IMR-90 (cell line): ENCODE measurements around the gene CD36. TPM values are rescaled to one million over a fixed set of nuclear protein-coding genes. Genes with fewer than 3 reads are reported as not detected.

Experiments used
- ATAC-seq: fragments of 200-7000 bp; cut with Tn5 transposase; 2 replicates; pipeline ENCODE4 v1.9.1; 2020; ENCODE audit warnings: low read depth, mild to moderate bottlenecking, moderate library complexity
- BruUV-seq: library from RNA; stranded (reverse); fragments of 400-500 nt; replicated peaks from 2 replicates; lab custom pipeline; 2021; lab: Mats Ljungman, UMichigan
- CTCF ChIA-PET: fragments of 300-600 bp; formaldehyde crosslinking; extraction: SDS; loops from one replicate; lab custom pipeline; 2021; ENCODE audit warnings: antibody characterized with exemption; lab: Yijun Ruan, JAX
- POLR2A ChIA-PET: fragments of 300-600 bp; sonication (Branson Sonifier 250); formaldehyde crosslinking; loops from one replicate; lab custom pipeline; 2022; ENCODE audit warnings: antibody characterized with exemption; ENCODE audit not compliant: unreplicated experiment; lab: Charles Lee
- DNase-seq: peaks from one replicate; pipeline ENCODE4 v3.0.0; 2013
- H2AFZ ChIP-seq: replicated peaks from 2 replicates; pipeline ENCODE3; 2013; ENCODE audit warnings: low read length, mild to moderate bottlenecking; ENCODE audit not compliant: poor library complexity
- H2AK5ac ChIP-seq: 2 replicates; pipeline ENCODE4 v1.6.1; 2013; ENCODE audit warnings: low read depth, low read length, inconsistent platforms
- H2AK9ac ChIP-seq: replicated peaks from 2 replicates; pipeline ENCODE3; 2013; ENCODE audit warnings: mild to moderate bottlenecking, low read depth, low read length, moderate library complexity; ENCODE audit not compliant: poor library complexity
- H2BK120ac ChIP-seq: 2 replicates; pipeline ENCODE4 v1.6.1; 2013; ENCODE audit warnings: low read depth, low read length, inconsistent platforms
- H2BK15ac ChIP-seq: 3 replicates; pipeline ENCODE4 v1.6.1; 2013; ENCODE audit warnings: low read depth, low read length, inconsistent platforms
- H2BK20ac ChIP-seq: 2 replicates; pipeline ENCODE4 v1.6.1; 2013; ENCODE audit warnings: low read depth, mild to moderate bottlenecking, inconsistent platforms, low read length, moderate library complexity
- H2BK5ac ChIP-seq: 2 replicates; pipeline ENCODE4 v1.6.1; 2013; ENCODE audit warnings: mild to moderate bottlenecking, low read depth, low read length, inconsistent platforms; ENCODE audit not compliant: poor library complexity, severe bottlenecking
- H3K14ac ChIP-seq: replicated peaks from 2 replicates; pipeline ENCODE4 v1.6.1; 2013; ENCODE audit warnings: low read depth, low read length, inconsistent platforms
- H3K18ac ChIP-seq: 2 replicates; pipeline ENCODE4 v1.6.1; 2013; ENCODE audit warnings: low read depth, low read length, control low read depth
- H3K23ac ChIP-seq: 2 replicates; pipeline ENCODE4 v1.6.1; 2013; ENCODE audit warnings: low read depth, low read length, inconsistent platforms
- H3K27ac ChIP-seq: 2 replicates; pipeline ENCODE4 v1.5.1; 2013; ENCODE audit warnings: mild to moderate bottlenecking, control low read depth, low read length; ENCODE audit not compliant: insufficient read depth
- H3K27me3 ChIP-seq: 2 replicates; pipeline ENCODE4 v1.6.1; 2013; ENCODE audit warnings: low read length; ENCODE audit not compliant: control insufficient read depth, insufficient read depth
- H3K36me3 ChIP-seq: 2 replicates; pipeline ENCODE4 v1.6.1; 2013; ENCODE audit warnings: low read length, mixed read lengths; ENCODE audit not compliant: control insufficient read depth, insufficient read depth
- H3K4ac ChIP-seq: 2 replicates; pipeline ENCODE4 v1.6.1; 2013; ENCODE audit warnings: low read depth, low read length, inconsistent platforms
- H3K4me1 ChIP-seq: 2 replicates; pipeline ENCODE4 v1.6.1; 2013; ENCODE audit warnings: low read length, mixed read lengths; ENCODE audit not compliant: control insufficient read depth, insufficient read depth
- H3K4me2 ChIP-seq: 2 replicates; pipeline ENCODE4 v1.6.1; 2013; ENCODE audit warnings: low read depth, mild to moderate bottlenecking, control low read depth, low read length, moderate library complexity
- H3K4me3 ChIP-seq: 2 replicates; pipeline ENCODE4 v1.5.1; 2013; ENCODE audit warnings: low read depth, mild to moderate bottlenecking, control low read depth, low read length, moderate library complexity; ENCODE audit not compliant: insufficient read depth
- H3K56ac ChIP-seq: 2 replicates; pipeline ENCODE4 v1.6.1; 2013; ENCODE audit warnings: low read length, inconsistent platforms; ENCODE audit not compliant: insufficient read depth; ENCODE audit errors: extremely low read depth
- H3K79me1 ChIP-seq, 2 experiments: 2 replicates each; pipeline ENCODE4 v1.6.1; 2013; ENCODE audit warnings: low read length in 2 of 2, inconsistent platforms in 1 of 2, low read depth in 1 of 2
- H3K9ac ChIP-seq: 2 replicates; pipeline ENCODE4 v1.6.1; 2013; ENCODE audit warnings: low read depth, low read length, control low read depth
- H3K9me1 ChIP-seq: 2 replicates; pipeline ENCODE4 v1.6.1; 2013; ENCODE audit warnings: low read length, inconsistent platforms; ENCODE audit not compliant: insufficient read depth
- H3K9me3 ChIP-seq: 2 replicates; pipeline ENCODE4 v1.6.1; 2013; ENCODE audit warnings: low read length; ENCODE audit not compliant: control insufficient read depth, insufficient read depth
- H4K20me1 ChIP-seq: 2 replicates; pipeline ENCODE4 v1.6.1; 2013; ENCODE audit warnings: low read length, inconsistent platforms; ENCODE audit not compliant: insufficient read depth
- H4K5ac ChIP-seq: 2 replicates; pipeline ENCODE4 v1.6.1; 2013; ENCODE audit warnings: mild to moderate bottlenecking, low read depth, low read length, control low read depth
- H4K8ac ChIP-seq, 2 experiments: 2 replicates each; pipeline ENCODE4 v1.6.1; 2013; ENCODE audit warnings: low read depth in 2 of 2, low read length in 2 of 2, control low read depth in 1 of 2, inconsistent platforms in 1 of 2
- H4K91ac ChIP-seq: 2 replicates; pipeline ENCODE4 v1.6.1; 2013; ENCODE audit warnings: low read depth, low read length, inconsistent platforms; ENCODE audit not compliant: insufficient read depth
- BHLHE40 ChIP-seq: fragments of 150-350 bp; IDR thresholded peaks from 2 replicates; pipeline ENCODE4 v1.6.1; 2016; ENCODE audit warnings: mild to moderate bottlenecking, low read depth, low read length
- CEBPB ChIP-seq: IDR thresholded peaks from 2 replicates; pipeline ENCODE4 v1.6.1; 2012; ENCODE audit warnings: low read depth, low read length, improper control_type of control experiment
- FOS ChIP-seq: fragments of 150-350 bp; IDR thresholded peaks from 2 replicates; pipeline ENCODE4 v1.6.1; 2016; ENCODE audit warnings: low read depth, low read length
- MAFK ChIP-seq: IDR thresholded peaks from 2 replicates; pipeline ENCODE4 v1.6.1; 2012; ENCODE audit warnings: low read depth, low read length, improper control_type of control experiment
- MAZ ChIP-seq: IDR thresholded peaks from 2 replicates; pipeline ENCODE4 v1.6.1; 2012; ENCODE audit warnings: low read depth, mild to moderate bottlenecking, low read length, improper control_type of control experiment, moderate library complexity, borderline replicate concordance
- MXI1 ChIP-seq: IDR thresholded peaks from 2 replicates; pipeline ENCODE4 v1.6.1; 2012; ENCODE audit warnings: low read depth, mild to moderate bottlenecking, low read length, moderate library complexity, borderline replicate concordance
- NFE2L2 ChIP-seq: fragments of 150-350 bp; IDR thresholded peaks from 2 replicates; pipeline ENCODE4 v1.6.1; 2016; ENCODE audit warnings: low read depth, mild to moderate bottlenecking, low read length
- POLR2A ChIP-seq: IDR thresholded peaks from 2 replicates; pipeline ENCODE4 v1.6.1; 2012; ENCODE audit warnings: mild to moderate bottlenecking, low read depth, low read length
- RAD21 ChIP-seq: IDR thresholded peaks from 2 replicates; pipeline ENCODE4 v1.6.1; 2012; ENCODE audit warnings: low read length, improper control_type of control experiment
- RCOR1 ChIP-seq: IDR thresholded peaks from 2 replicates; pipeline ENCODE4 v1.6.1; 2012; ENCODE audit warnings: mild to moderate bottlenecking, low read length, improper control_type of control experiment; ENCODE audit not compliant: insufficient replicate concordance
- RFX5 ChIP-seq: IDR thresholded peaks from 2 replicates; pipeline ENCODE4 v1.8.0; 2012; ENCODE audit warnings: low read depth, mild to moderate bottlenecking, low read length, moderate library complexity
- SMC3 ChIP-seq: fragments of 150-350 bp; IDR thresholded peaks from 2 replicates; pipeline ENCODE4 v1.6.1; 2016; ENCODE audit warnings: low read depth, mild to moderate bottlenecking, antibody characterized with exemption, low read length, moderate library complexity
- USF2 ChIP-seq: fragments of 150-350 bp; IDR thresholded peaks from 2 replicates; pipeline ENCODE4 v1.6.1; 2017; ENCODE audit warnings: mild to moderate bottlenecking, antibody characterized with exemption, low read length, low read depth
- WGBS, 2 experiments: methylation state at CpG; one replicate each; pipeline versions ENCODE4 v1.1.5 to v1.1.7; 2013; ENCODE audit warnings: missing lambda C conversion rate in 2 of 2; ENCODE audit not compliant: insufficient read length in 1 of 2; ENCODE audit errors: extremely low coverage in 2 of 2; 5-methylcytosine and 5-hydroxymethylcytosine counted together
- dilution Hi-C: fragments of 300-500 bp; cut with HindIII; formaldehyde crosslinking; loops from one replicate; pipeline ENCODE4 v1.14.3; 2018; ENCODE audit warnings: low sequenced_read_pairs; ENCODE audit not compliant: unreplicated experiment
- in situ Hi-C: fragments of 300-500 bp; cut with MboI; formaldehyde crosslinking; loops from 3 replicates; pipeline ENCODE4 v1.14.3; 2019; ENCODE audit warnings: low sequenced_read_pairs, inconsistent platforms, mixed read lengths
- intact Hi-C: fragments of 100-400 bp; cut with micrococcal nuclease; formaldehyde crosslinking; loops from 2 replicates; pipeline ENCODE4 v1.10.0; 2022
- polyA plus RNA-seq, 3 experiments: library from polyadenylated mRNA; depleted of rRNA; stranded (reverse); fragments of >200 nt; gene quantifications; 2 replicates each; pipeline ENCODE4 v1.2.3, GENCODE V29; 2012; ENCODE audit warnings: low replicate concordance in 1 of 3
- total RNA-seq: library from RNA; depleted of rRNA; stranded (reverse); fragments of >200 nt; gene quantifications from 2 replicates; pipeline ENCODE4 v1.2.3, GENCODE V29; 2012
- TF ChIP-seq, protein P1 (sequence below): fragments of 150-350 bp; IDR thresholded peaks from 2 replicates; pipeline ENCODE4 v1.6.1; 2016; ENCODE audit warnings: low read depth, mild to moderate bottlenecking, low read length, moderate library complexity, borderline replicate concordance
- TF ChIP-seq, protein P2 (sequence below): conservative IDR thresholded peaks from 2 replicates; pipeline ENCODE4 v1.5.1; 2012; ENCODE audit warnings: mild to moderate bottlenecking, low read depth, low read length, improper control_type of control experiment

The CD36 gene
- total and polyA plus RNA-seq, 2 of the 4 experiments (the other 2 are of a cell fraction): 0.19 to 0.54 TPM

GRCh38 chr7:80640846-80641245 lies 2.4 kb downstream of the CD36 start:
- Histone ChIP-seq H3K27me3 (no peaks in the 10 kb centered on the region), H2AFZ (no peak overlapping the region), H3K27ac (no peak overlapping the region; the same call in 1 of the 2 replicates), H3K4ac (no peak overlapping the region), H3K56ac (no peak overlapping the region), H3K4me2 (no peak overlapping the region), H4K91ac (0 out of 2 replicates have a peak overlapping the region, but pooled peaks have one; percentile 1), H3K4me3 (no peak overlapping the region), H2BK15ac (no peak overlapping the region), H4K5ac (no peak overlapping the region), H2AK5ac (no peak overlapping the region), H3K79me1 (no peaks in the 10 kb centered on the region), H3K14ac (no peak overlapping the region), H3K4me1 (peaks cover 4% of the 10 kb centered on the region), H2AK9ac (no peak overlapping the region), H2BK5ac (peak overlapping the region; percentile 73), H3K23ac (no peak overlapping the region), H3K9me1 (peaks cover 2% of the 10 kb centered on the region), H3K9ac (no peak overlapping the region), H4K8ac (no peak overlapping the region; a peak in 1 of 4 replicates), H3K36me3 (no peaks in the 10 kb centered on the region), H3K9me3 (no peaks in the 10 kb centered on the region), H3K18ac (no peak overlapping the region), H4K20me1 (no peaks in the 10 kb centered on the region), H2BK120ac (no peak overlapping the region), H2BK20ac (no peak overlapping the region)
- ATAC-seq (peak; percentile 84), DNase-seq (peak; percentile 77)
- intact Hi-C loops (no loop called here), in situ Hi-C loops (no loop called here), dilution Hi-C loops (no loop called here)
- POLR2A ChIA-PET: no interaction called here
- CTCF ChIA-PET: interaction anchor here (1.3 kb wide), 1 partner anchor 212 kb away, joined by 5 read pairs; no protein-coding TSS in a partner anchor
- TF ChIP-seq, protein P1, sequence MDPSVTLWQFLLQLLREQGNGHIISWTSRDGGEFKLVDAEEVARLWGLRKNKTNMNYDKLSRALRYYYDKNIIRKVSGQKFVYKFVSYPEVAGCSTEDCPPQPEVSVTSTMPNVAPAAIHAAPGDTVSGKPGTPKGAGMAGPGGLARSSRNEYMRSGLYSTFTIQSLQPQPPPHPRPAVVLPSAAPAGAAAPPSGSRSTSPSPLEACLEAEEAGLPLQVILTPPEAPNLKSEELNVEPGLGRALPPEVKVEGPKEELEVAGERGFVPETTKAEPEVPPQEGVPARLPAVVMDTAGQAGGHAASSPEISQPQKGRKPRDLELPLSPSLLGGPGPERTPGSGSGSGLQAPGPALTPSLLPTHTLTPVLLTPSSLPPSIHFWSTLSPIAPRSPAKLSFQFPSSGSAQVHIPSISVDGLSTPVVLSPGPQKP: no peak
- no peak for TF ChIP-seq RCOR1
- TF ChIP-seq USF2: no peak
- TF ChIP-seq POLR2A: no peak
- no peak for TF ChIP-seq NFE2L2
- peak; percentile 78 for TF ChIP-seq BHLHE40
- TF ChIP-seq, protein P2, sequence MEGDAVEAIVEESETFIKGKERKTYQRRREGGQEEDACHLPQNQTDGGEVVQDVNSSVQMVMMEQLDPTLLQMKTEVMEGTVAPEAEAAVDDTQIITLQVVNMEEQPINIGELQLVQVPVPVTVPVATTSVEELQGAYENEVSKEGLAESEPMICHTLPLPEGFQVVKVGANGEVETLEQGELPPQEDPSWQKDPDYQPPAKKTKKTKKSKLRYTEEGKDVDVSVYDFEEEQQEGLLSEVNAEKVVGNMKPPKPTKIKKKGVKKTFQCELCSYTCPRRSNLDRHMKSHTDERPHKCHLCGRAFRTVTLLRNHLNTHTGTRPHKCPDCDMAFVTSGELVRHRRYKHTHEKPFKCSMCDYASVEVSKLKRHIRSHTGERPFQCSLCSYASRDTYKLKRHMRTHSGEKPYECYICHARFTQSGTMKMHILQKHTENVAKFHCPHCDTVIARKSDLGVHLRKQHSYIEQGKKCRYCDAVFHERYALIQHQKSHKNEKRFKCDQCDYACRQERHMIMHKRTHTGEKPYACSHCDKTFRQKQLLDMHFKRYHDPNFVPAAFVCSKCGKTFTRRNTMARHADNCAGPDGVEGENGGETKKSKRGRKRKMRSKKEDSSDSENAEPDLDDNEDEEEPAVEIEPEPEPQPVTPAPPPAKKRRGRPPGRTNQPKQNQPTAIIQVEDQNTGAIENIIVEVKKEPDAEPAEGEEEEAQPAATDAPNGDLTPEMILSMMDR: no peak
- TF ChIP-seq MXI1: no peak
- no peak for TF ChIP-seq RAD21
- TF ChIP-seq CEBPB: no peak
- no peak for TF ChIP-seq MAFK
- TF ChIP-seq SMC3: no peak
- TF ChIP-seq FOS: peak; percentile 40; the same call in 1 of the 2 replicates
- no peak for TF ChIP-seq RFX5
- TF ChIP-seq MAZ: no peak
- no CpG with 5 or more reads among the region's 1 CpG for WGBS, 2 experiments
- BruUV-seq: no TSS peak
